CD4-positive, alpha-beta T cell treated with Interleukin-12 subunit alpha and Interleukin-12 subunit beta, for 1 hour (primary cell): ENCODE measurements around the gene SUPT4H1.
"Not testable (repeated sequence)": the region's sequence is repeated elsewhere in the genome, so short reads cannot be mapped to it uniquely, and the experiment has no call there.

Source experiments
- DNase-seq: peaks from one replicate; pipeline ENCODE4 v3.0.0-alpha.2; 2020

Gene SUPT4H1

DNA sequence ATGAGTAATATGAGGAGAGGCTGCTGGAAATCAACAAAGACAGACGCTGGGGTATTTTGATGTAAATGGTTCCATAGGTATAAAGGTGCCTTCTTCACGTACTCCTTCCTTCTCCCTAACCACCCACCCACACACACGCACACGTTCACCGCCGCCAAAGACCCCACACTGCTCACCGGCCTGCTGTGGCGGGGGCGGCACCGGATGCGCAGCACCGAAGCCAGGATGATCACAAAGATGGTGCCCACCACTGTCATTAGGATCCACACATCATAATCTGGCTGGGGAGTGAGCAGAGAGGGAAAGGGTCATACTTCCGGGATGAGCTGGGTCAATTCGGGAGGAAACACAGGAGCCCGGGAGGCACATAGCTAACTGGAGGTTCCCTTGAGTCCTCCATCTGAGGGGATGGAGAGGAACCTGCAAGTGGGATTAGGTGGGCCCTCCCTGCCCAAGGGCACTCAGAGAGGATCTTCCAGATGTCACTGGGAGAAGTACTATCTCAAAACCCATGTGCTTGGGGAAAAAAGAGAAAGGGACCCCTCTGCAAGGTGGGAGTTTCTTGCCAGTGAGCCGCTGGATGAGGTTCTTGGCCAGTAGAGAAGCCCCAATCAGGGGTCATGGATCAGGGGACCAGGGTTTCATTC lies 10.5 kb upstream of the SUPT4H1 start:
- DNase-seq: no peak

DNA sequence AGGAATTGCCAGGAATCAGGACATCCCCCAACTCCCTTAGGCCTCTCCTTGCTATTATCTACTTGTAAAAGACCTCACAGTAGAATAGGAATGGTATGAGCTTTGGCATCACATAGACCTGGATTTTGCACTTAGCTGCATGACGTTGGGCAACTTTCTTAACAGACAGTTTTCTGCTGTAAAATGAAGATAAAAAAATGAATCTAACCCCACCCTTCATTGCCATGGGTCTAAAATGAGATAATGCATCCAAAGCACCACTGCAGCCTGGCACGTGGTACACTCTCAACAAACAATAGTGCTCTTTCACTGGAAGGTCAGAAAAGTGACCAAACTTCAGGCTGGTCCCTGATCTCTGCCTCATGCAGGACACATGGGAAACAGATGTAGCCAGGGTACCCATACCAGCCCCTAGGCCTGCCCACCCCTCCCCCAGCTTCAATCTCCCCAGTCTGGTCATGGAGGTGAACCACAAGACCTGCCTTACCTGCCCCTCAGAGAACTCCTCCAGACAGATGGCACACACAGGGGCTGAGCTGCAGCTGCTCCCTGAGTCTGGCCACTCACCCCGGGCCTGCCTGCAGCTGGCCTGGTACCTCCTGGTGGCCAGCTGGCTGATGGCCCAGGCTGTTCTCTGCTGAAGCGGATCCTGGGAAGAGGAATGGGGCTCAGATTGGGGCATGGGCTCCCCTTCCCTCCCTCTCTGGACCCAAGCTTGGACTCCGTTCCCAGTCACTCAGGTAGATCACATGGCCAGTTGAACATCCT lies 8.5 kb upstream of the SUPT4H1 start:
- DNase-seq: no peak

DNA sequence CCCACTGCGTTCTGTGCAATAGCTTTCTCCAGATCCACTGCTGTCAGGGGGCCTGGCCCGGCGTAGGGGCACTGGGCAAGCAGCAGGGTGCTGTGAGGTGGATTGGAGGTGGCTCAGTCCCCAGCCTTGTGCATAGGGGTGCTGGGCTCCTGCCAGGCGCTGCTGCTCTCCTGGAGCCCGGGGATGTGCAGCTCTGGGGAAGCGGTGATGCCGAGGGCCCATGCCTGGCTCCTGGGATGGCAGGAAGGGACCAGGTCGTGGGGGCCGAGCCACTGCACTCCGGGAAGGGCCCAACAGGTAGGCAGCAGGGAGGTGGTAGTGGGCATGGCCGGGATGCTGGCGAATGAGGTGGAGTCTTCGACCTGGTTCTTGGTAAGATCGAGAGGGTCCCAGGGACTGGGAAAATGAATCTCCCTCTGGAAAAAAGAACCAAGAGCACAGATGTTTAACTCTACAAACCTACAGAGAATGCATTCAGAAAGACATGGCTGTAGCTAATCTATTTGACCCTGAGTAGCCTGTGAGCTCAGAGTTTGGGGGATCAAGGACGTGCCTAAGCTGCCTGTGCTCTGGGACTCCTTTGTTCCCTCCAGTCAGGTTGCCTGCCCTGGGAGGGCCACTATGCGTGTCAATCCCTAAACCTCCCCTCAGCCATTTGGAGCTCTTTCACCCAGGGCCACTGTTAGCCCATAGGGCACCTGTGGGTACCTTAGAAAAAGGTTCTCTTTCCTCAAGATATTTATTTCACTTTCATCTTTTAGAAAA lies 6.6 kb upstream of the SUPT4H1 start:
- no peak for DNase-seq

DNA sequence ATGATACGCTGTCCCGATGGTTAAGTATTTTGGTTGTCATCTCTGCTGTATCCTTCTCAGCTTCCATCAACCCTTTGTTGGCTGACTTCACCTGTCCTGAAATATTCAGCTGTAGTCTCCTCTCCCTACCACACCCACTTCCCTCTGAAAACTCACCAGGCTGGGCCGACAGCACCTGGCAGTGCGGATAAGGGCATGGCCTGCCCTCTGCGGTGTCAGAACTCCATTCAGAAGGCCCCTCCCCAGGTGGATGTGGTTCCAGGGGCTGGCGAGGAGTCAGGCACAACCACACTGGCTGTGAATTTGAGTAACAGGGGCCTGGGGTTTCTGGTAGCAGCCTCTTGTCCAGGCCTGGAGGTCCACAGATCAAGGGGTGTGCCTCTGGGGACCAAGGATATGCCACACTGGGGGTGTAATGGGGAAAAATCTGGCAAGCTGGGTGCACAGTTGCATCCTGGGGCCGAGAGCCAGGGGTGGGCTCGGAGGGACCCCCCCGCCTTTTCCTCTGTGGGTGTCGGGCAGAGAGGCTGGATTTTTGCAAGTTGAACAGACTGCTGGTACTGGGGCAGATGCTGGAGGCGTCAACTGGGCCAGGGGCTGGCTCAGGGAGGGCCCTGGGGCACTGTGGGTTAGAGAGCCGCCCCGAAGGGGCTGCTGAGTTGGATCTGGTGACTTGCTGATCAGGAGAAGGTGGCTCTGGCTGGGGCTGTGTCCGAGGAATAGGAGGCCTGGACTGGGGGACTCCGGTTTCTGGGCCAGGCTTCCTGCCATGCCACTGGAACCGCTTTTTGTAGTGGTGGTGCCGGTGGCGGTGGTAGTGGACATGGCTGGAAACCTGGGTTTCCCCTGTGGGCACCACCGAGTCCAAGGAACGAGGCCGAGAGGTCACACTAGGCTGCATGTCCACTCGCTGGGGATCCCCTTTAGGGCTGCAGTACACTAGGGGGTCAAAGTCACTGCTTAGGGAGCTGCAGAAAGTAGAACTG lies 5.6 kb upstream of the SUPT4H1 start:
- no peak for DNase-seq

DNA sequence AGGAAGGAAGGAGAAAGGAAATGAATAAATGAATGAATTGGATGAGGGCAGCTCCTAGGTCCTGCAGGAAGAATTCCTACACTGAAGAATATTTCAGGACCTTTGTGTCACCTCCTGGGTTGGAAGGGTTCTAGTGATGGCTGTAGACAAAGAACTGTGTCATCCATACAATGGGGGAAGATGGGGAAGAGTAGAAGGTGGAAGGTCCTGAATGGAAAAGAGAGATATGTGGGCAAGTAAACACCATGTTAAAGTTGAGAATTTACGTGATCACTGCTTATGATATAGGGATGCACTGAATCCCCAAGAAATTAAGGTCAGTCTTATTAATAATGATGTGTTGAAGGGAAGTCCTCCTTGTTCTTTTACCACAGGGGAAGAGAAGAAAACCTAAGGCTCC lies 4.2 kb upstream of the SUPT4H1 start:
- DNase-seq: no peak

DNA sequence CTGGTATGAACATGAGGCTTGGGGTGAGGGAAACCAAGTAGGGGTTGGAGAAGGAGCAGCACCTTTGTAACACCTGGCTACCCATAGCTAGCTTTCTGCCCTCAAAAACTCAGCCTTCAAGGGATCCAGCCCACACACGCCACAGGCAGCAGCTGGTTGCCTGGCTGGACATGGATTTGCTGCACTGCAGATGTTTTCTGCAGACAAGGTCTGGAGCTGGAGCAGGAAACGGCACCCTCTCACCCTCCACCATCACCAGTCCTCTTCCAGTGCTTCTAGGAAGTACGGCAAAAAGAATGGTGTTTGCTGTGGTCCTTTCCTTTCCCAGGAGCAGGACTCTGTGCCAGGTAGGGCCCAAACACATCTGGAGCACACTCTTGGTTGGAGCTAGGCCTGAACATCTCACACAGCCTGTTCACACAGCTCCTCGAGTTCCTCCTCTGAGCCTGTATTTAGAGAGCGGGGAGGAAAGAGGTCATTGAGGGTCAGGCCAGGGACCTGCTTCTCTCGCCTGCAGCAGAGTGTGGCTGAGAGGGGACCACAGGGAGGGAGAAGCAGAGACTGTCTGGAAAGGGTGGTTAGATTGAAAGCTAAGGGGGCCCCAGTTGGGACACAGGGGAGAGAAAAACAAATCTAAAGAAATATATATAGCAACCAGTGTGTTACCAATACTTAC lies 2.7 kb upstream of the SUPT4H1 start:
- DNase-seq: no peak

DNA sequence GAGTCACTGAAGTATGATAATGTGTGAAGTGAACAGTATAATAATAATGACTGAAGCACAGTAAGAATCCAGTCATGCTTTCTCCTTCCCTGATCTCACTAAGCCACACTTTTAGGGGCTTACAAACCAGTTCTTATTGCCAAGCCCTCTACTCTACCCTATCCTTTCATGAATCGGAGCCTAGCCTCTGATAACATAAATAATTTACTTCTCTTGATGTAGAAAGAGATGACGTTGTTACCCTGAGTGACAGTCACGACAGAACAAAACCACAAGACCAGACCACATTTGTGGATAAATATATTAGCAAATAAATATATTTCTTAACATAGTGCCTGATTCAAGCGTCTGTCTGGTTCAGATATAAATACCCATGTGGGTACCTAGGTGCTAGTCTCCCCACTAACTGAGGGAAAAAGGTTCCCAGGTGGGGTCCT lies 1.4 kb upstream of the SUPT4H1 start:
- no peak for DNase-seq

DNA sequence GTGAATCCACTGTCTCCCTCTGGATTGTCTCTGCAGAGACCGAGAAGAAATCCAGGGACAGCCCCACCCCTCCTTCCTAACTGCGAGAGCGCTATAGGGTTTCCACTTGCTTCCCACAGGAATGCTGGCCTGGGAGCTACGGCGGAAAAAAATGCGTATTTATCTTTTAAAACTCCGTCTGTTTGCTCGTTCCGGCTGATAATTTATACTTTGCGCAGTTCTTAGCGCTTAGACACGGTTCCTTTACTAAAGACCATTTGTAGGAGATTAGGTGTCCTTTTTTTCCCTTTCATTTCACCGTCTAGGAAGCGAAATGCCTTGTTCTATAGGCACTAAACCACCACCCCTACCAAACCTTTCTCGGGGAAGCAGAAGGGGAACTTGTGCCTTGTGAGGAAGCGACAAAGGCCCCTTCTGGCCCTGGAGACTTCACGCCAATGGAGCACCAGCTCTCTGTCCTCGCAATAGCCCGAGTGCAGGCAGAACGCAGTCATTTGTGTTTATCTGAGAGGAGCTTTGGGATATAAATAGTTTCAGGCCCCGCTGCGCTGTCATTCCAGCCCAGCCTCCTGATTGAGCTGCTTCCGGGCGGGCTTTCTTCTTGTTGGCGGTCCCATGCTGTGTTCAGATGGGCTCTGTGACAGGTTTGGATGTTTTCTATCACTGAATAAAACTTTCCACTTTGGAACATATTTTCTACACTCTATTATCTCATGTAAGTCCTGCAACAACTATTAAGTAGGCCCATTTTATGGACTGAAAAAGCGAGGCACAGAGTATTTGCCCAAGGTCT lies 791 bp upstream of the SUPT4H1 start:
- DNase-seq: peak; percentile 23

DNA sequence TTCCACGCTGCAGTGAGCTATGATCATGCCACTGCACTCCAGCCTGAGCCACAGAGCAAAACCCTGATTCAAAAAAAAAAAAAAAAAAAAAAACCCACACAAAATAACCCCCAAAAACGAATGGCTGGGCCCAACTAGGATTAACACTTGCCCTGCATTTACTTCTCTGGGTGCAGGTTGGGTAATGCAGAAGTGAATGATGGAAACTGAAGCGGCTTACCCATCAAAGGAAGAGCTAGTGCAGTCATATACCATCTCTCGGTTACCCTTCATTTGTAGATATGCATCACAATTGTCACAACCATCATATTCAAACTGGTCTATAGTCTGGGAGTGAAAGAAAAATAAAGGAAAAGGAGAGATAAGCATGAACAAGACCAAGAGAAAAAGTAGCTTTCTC lies 819 bp downstream of the SUPT4H1 start:
- no peak for DNase-seq

DNA sequence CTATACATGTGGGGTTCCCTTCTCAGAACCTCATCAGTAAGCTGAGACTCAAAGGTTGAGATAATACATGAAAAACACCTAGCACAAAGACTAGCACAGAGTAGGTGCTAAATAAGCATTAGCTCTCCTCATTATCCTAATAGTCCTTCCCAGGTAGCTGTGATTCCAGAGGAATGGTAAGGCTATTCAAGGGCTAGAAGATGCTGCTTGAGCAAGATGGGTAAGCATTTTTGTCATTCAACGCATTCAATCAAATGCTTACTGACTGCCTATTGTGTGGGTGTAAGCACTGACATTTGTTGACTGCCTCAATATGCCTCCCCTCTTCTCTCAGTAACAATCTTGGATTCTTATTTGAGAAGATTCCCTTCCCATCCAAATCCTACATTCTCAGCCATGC lies 4.0 kb downstream of the SUPT4H1 start:
- no peak for DNase-seq

DNA sequence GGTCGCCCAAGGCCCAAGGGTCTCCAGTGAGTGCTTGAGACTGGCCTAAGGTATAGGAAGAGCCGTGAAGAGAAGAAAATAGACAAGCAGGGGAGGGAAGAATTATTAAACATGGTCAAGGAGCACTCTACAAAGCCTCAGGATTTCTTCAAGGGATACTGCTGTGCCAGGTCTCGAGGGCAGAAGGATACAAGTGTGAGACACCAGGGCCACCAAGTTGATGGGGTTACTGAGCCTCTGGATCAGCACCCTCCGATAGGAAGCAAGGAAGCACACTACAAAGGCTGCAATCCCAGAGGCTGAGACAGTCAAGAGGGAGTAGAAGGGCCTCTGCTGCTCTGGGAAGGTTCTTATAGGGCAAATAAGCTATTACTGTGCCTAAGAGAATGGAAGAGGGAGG lies 6.5 kb downstream of the SUPT4H1 start:
- no peak for DNase-seq

DNA sequence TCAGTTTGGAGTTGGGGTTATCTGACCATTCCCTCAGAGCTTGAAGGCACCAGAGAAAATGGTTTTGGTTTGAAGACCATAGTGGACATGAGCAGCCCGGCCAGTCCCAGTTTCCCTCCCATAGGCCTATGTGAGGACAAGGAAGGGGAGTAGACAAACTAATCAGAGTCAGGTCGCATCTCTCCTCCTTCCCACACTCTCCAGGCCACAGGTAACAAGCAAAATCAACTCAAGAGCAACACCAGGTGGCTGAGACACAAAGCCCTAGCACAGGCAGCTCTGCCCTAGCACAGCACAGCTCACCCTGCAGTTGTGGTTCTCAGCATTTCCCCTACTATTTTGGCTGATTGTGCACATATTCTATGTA lies 7.2 kb downstream of the SUPT4H1 start:
- DNase-seq: peak; percentile 85

DNA sequence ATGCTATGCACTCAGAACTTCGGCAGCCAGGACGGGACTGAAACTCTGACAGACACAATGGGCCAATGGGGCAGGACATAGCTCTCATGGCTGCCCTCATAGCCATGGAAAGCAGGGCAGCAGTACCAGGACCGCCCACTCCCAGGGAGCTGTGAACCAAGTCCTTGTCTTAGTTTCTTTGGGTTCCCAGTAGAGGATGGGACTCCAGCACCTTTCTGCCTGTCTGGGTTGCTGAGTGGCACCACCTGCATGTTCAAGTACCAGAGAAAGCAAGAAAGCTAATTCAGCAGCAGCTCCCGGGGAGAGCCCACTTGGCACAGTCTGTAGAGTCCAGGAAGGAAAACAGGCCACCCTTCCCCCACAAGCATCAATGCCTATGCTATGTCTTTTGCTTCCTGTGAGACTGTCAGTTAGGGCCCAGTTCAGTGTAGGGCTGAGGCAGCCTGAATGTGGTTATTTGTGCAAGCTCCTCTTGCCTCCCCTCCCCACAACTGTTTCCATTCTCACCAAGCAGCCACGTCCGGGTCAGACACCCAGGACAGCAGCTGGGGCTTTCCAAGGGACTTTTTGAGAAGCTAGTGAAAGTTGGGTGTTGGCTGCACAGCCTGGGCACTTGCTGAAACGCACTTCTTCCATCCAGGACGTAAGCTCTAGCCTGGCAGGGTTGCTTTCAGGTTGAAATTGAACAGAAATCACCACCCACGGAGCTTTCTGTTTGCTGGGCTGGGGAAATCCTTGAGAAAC lies 7.8 kb downstream of the SUPT4H1 start:
- DNase-seq: peak; percentile 95

DNA sequence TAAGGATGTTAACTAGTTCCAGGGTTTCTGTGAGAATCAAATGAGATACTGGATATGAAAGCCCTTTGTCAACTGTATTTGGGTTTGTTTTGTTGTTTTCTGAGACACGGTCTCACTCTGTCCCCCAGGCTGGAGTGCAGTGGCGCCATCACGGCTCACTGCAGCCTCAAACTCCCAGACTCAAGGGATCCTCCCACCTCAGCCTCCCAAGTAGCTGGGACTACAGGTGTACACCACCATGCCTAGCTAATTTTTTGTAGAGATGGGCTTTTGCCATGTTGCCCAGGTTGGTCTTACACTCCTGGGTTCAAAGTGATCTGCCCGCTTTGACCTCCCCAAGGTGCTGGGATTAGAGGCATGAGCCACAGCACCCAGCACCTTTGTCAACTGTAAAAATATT lies 8.9 kb downstream of the SUPT4H1 start:
- DNase-seq: no peak

DNA sequence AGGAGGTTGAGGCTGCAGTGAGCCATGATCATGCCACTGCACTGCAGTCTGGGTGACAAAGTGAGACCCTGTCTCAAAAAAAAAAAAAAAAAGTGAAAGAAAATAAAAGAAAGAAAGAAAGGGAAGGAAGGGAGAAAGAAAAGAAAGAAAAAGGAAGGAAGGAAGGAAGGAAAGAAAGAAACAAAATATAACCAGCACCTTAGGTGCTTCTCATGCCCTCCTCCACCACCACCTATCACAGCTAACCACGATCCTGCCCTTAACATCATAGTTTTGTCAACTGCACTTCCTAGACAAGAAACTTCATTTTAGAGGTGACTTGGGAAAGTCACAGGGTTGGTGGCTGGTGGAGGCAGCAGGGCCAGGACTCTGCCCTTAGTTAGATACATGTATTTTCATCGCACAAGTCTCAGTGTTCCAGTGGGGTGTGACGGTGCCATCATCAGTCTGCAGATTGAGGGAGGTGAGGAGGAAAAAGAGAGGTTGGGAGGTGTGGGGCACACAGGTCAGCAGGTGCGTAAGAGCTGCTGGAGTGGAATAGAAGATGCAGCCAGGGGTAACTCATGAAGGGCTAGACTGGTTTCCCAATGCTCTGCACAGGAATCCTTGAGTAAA lies 10.0 kb downstream of the SUPT4H1 start:
- peak; percentile 25 for DNase-seq

DNA sequence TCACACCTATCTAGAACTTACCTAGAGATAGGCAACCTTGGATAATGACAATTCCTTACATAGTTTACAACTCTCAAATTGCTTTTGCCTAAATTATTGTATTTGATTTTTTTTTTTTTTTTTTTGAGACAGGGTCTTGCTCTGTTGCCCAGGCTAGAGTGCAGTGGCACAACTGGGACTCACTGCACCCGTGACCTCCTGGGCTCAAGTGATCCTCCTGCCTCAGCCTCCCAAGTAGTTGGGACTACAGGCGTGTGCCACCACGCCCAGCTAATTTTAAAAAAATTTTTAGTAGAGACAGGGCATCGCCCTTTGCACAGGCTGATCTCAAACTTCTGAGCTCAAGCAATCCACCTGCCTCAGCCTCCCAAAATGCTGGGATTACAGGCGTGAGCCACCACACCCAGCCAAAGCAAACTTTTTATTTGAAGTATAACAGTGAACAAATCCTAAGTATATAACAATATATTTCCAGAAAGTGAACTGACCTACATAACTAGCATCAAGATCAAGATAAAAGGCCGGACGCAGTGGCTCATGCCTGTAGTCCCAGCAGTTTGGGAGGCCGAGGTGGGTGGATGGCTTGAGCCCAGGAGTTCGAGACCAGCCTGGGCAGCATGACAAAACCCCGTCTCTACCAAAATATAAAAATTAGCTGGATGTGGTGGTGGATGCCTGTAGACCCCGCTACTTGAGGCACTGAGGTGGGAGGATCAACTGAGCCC lies 10.7 kb downstream of the SUPT4H1 start:
- DNase-seq: not testable (repeated sequence)

DNA sequence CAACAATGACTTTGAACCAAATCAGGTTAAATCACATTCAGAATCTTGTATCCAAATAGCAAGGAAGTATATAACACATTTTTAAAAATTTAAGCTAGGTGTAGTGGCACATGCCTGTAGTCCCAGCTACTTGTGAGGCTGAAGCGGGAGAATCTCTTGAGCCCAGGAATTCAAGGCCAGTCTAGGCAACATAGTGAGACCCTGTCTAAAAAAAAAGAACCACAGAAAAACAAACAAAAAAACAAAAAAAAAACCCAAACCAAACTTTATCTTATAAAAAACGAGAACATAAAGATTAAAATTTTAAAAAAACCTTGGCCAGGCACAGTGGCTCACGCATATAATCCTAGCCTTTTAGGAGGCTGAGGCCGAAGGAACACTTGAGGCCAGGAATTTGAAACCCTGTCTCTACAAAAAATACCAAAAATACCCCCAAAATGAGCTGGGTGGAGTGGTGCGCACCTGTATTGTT lies 11.6 kb downstream of the SUPT4H1 start:
- DNase-seq: no peak

DNA sequence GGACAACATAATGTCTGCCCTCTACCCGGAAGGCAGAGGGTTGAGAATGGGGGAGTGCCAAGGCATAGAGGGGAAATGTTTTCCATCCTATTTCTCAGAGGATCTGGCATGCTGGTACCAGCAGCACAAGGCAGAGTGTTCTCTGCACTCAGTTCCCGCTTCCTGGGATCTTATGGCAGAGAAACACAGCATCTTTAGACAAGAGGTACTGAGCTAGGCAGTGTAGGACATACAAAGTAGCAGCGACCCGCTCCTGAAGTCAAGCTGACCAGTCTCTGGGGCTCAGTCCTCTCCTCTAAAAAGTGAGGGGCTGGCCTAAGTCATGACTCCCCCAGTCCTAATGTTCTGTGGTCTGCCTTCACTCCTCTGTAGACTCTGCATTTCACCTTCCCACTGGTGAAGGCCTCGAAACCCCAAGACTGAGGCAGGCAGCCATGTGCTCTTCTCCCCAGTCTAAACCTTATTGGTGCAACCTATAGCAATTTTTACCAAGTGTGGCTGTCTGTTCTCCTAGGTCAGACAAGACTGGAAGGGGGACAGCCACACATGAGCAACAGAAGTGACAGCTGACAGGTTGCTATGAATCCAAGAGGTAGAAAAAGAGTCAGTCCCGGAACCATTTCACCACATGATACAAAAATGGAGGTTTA lies 12.1 kb downstream of the SUPT4H1 start:
- DNase-seq: peak; percentile 43
